Measurements from ENCODE around the gene ELOVL5.

The ELOVL5 gene

GRCh38 chr6:53244958-53245357 lies 103.8 kb downstream of the ELOVL5 start:
- TF ChIP-seq POLR2AphosphoS5 (IDR thresholded peaks at IDR 0.05; ENCODE audit: low read depth) (no peak), REST (IDR thresholded peaks at IDR 0.05; ENCODE audit: insufficient replicate concordance, low read depth) (no peak), GABPA (IDR thresholded peaks at IDR 0.05; ENCODE audit: low read depth) (no peak), CTCF (IDR thresholded peaks at IDR 0.05; ENCODE audit: insufficient read depth, low read length) (no peak), SPI1 (IDR thresholded peaks at IDR 0.05; ENCODE audit: borderline replicate concordance, low read depth) (peak; percentile 75; the same call in 1 of the 2 replicates)
- H3K4me3 ChIP-seq (replicated peaks; ENCODE audit: insufficient read depth, low read length): no peak overlapping the region
- no peaks in the 10 kb centered on the region for H3K27me3 ChIP-seq (ENCODE audit: insufficient read depth, poor library complexity, severe bottlenecking)
- peak overlapping the region; percentile 77 for H3K27ac ChIP-seq (replicated peaks)
- DNase-seq (ENCODE audit: low read depth in 1 of 2, low spot score in 1 of 2): peak in 1 of 2 experiments; percentile 93

- TF ChIP-seq POLR2AphosphoS5 (IDR thresholded peaks at IDR 0.05; ENCODE audit: low read depth) (no peak), CTCF (IDR thresholded peaks at IDR 0.05; ENCODE audit: insufficient read depth, low read length) (no peak), GABPA (IDR thresholded peaks at IDR 0.05; ENCODE audit: low read depth) (no peak), SPI1 (IDR thresholded peaks at IDR 0.05; ENCODE audit: borderline replicate concordance, low read depth) (no peak), REST (IDR thresholded peaks at IDR 0.05; ENCODE audit: insufficient replicate concordance, low read depth) (no peak)
- H3K4me3 ChIP-seq (replicated peaks; ENCODE audit: insufficient read depth, low read length): no peak overlapping the region
- H3K27ac ChIP-seq (replicated peaks): peak overlapping the region; percentile 77
- H3K27me3 ChIP-seq (ENCODE audit: insufficient read depth, poor library complexity, severe bottlenecking): no peaks in the 10 kb centered on the region
- peak in 1 of 2 experiments; percentile 12 for DNase-seq (ENCODE audit: low read depth in 1 of 2, low spot score in 1 of 2)
These were observed 104.3 kb downstream of the ELOVL5 start for GRCh38 chr6:53244399-53244931.

GRCh38 chr6:53241938-53242337 lies 106.8 kb downstream of the ELOVL5 start:
- peak; percentile 64 to 85 for DNase-seq (ENCODE audit: low read depth in 1 of 2, low spot score in 1 of 2)
- H3K4me3 ChIP-seq (replicated peaks; ENCODE audit: insufficient read depth, low read length): no peak overlapping the region
- H3K27ac ChIP-seq (replicated peaks): peak overlapping the region; percentile 77
- H3K27me3 ChIP-seq (ENCODE audit: insufficient read depth, poor library complexity, severe bottlenecking): no peaks in the 10 kb centered on the region
- TF ChIP-seq GABPA (IDR thresholded peaks at IDR 0.05; ENCODE audit: low read depth) (no peak), CTCF (IDR thresholded peaks at IDR 0.05; ENCODE audit: insufficient read depth, low read length) (no peak), POLR2AphosphoS5 (IDR thresholded peaks at IDR 0.05; ENCODE audit: low read depth) (peak; percentile 50; the same call in 1 of the 2 replicates), SPI1 (IDR thresholded peaks at IDR 0.05; ENCODE audit: borderline replicate concordance, low read depth) (no peak), REST (IDR thresholded peaks at IDR 0.05; ENCODE audit: insufficient replicate concordance, low read depth) (no peak)
